MM.1S (cell line): ENCODE measurements around the gene ZNF501.

Source experiments
- CTCF ChIP-seq: fragments of 300-600 bp; sonication (generic); IDR thresholded peaks from 2 replicates; pipeline ENCODE4 v1.5.1; 2016; ENCODE audit warnings: antibody characterized with exemption, low read length, mixed read lengths
- EZH2 ChIP-seq: fragments of 300-600 bp; sonication (generic); optimal IDR thresholded peaks from 2 replicates; pipeline ENCODE3; 2017; ENCODE audit warnings: low read depth, mild to moderate bottlenecking, antibody characterized with exemption, low read length, mixed read lengths

- TF ChIP-seq CTCF (no peak), EZH2 (no peak)
Measured at GRCh38 chr3:44729384-44729910, at the start of gene ZNF501.
